Measurements from ENCODE around the gene MCM9. TPM values are rescaled to one million over a fixed set of nuclear protein-coding genes. Genes with fewer than 3 reads are reported as not detected.

The MCM9 gene
- total RNA-seq, 1 experiment from 2014 or later, result 14.4 TPM

DNA sequence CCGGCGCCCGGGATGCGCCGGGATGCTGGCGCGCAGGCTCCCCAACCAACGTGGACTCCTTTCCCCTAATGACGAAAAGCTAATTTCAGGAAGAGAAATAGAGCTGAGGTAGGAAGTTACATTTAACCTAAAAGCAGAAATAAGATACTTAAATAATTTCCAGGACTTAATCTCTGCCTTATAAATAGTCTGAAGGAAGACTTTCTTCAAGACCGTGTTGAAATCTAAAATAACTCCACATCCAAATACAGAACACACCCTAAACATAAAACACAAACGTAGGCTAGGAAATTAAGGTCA, 39.7 kb downstream of the MCM9 start:
- BruUV-seq (replicated peaks), result no TSS peak
- no peaks in the 10 kb centered on the region for H3K4me1 Mint-ChIP-seq (ENCODE audit: low read depth, unreplicated experiment)
- POLR2A ChIA-PET, result no interaction called here

DNA sequence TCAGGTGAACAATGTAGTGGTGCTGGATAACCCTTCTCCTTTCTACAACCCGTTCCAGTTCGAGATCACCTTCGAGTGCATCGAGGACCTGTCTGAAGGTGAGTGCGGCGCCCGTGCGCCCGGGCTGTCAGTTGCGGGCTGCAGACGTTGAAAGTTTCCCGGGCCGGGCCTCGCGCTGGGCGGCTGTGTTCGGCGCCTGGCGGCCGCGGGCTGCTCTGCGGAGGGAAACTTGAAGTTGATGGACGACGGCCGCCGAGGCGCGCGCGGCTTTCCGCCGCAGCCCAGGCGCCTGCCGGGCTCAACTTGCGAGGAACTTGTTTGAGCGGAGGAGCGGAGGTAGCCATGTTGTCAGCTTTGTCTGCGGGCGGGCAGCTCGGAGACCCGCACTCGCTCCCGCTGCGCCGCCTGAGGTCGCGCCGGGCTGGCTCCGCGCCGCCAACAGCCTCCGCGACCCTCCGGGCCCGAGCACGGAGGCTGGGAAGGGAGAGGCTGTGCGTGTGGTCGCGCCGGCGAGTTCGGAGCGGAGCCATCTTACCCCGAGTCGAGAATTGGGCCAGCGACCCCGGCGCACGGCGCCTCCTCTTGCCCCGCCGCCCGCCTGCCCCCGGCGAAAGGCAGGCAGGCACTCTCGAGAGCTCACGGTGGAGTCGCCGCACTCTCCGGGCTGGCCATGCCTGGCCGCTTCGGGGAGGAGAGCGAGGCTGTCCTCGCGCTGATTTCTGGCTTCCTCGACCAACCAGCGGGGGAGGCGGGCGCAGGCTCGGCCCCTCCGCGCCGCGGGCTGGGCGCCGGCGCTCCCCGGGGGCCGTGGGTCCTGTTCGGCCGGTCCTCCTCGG, 40.3 kb downstream of the MCM9 start:
- TSS peak; percentile 55 for BruUV-seq (replicated peaks)
- Mint-ChIP-seq H3K27me3 (ENCODE audit: insufficient read depth, unreplicated experiment) (no peaks in the 10 kb centered on the region), H3K4me3 (ENCODE audit: unreplicated experiment) (peak overlapping the region; percentile 81), H3K4me1 (ENCODE audit: low read depth, unreplicated experiment) (no peaks in the 10 kb centered on the region), H3K9me3 (ENCODE audit: unreplicated experiment) (no peaks in the 10 kb centered on the region), H3K27ac (ENCODE audit: unreplicated experiment) (peak overlapping the region; percentile 98), H3K36me3 (ENCODE audit: insufficient read depth, unreplicated experiment) (peaks cover 26% of the 10 kb centered on the region)
- ChIA-PET POLR2A (interaction anchor here (0.5 kb wide), 1 partner anchor 17 kb away, joined by 3 read pairs; no protein-coding TSS in a partner anchor), CTCF (interaction anchor here (0.6 to 1.1 kb wide), 2 partner anchors 216 to 235 kb away, joined by 3 to 4 read pairs; no protein-coding TSS in a partner anchor)
- TF ChIP-seq, protein P1, sequence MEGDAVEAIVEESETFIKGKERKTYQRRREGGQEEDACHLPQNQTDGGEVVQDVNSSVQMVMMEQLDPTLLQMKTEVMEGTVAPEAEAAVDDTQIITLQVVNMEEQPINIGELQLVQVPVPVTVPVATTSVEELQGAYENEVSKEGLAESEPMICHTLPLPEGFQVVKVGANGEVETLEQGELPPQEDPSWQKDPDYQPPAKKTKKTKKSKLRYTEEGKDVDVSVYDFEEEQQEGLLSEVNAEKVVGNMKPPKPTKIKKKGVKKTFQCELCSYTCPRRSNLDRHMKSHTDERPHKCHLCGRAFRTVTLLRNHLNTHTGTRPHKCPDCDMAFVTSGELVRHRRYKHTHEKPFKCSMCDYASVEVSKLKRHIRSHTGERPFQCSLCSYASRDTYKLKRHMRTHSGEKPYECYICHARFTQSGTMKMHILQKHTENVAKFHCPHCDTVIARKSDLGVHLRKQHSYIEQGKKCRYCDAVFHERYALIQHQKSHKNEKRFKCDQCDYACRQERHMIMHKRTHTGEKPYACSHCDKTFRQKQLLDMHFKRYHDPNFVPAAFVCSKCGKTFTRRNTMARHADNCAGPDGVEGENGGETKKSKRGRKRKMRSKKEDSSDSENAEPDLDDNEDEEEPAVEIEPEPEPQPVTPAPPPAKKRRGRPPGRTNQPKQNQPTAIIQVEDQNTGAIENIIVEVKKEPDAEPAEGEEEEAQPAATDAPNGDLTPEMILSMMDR (IDR thresholded peaks at IDR 0.05; ENCODE audit: insufficient read depth in 1 of 2, low read depth in 1 of 2, low read length in 1 of 2, severe bottlenecking in 1 of 2, unreplicated experiment in 1 of 2), result no peak
- no peaks in the 10 kb centered on the region for H3K36me3 ChIP-seq (ENCODE audit: control insufficient read depth, insufficient read depth, low read length)
- intact Hi-C loops (cut with micrococcal nuclease; ENCODE audit: unreplicated experiment), result loop anchor here (2.0 kb wide), 2 partner anchors 40 to 216 kb away; partner anchors contain the start of gene MCM9
- H3K27me3 ChIP-seq (replicated peaks; ENCODE audit: control insufficient read depth, insufficient read depth, low read length), result no peaks in the 10 kb centered on the region
- H3K4me3 ChIP-seq (ENCODE audit: low read depth, low read length), result peak overlapping the region; percentile 95
- H3K9me3 ChIP-seq, result no peaks in the 10 kb centered on the region
- peak; percentile 48 to 72 for DNase-seq
- peaks cover 6% of the 10 kb centered on the region; the same call in 1 of the 2 replicates for H3K4me1 ChIP-seq

More for the DNA sequence above, 39.7 kb downstream of the MCM9 start:
- intact Hi-C loops (cut with micrococcal nuclease; ENCODE audit: unreplicated experiment), result loop anchor here (2.0 kb wide), 2 partner anchors 40 to 216 kb away; partner anchors contain the start of gene MCM9
- Histone ChIP-seq H3K4me3 (ENCODE audit: low read depth, low read length) (peak overlapping the region; percentile 95), H3K27me3 (replicated peaks; ENCODE audit: control insufficient read depth, insufficient read depth, low read length) (no peaks in the 10 kb centered on the region), H3K4me1 (peaks cover 6% of the 10 kb centered on the region; the same call in 1 of the 2 replicates), H3K9me3 (no peaks in the 10 kb centered on the region), H3K36me3 (ENCODE audit: control insufficient read depth, insufficient read depth, low read length) (no peaks in the 10 kb centered on the region)
- CTCF ChIA-PET, result interaction anchor here (0.6 kb wide), 1 partner anchor 234 kb away, joined by 3 read pairs; no protein-coding TSS in a partner anchor
- Mint-ChIP-seq H3K36me3 (ENCODE audit: insufficient read depth, unreplicated experiment) (peaks cover 31% of the 10 kb centered on the region), H3K4me3 (ENCODE audit: unreplicated experiment) (peak overlapping the region; percentile 81), H3K9me3 (ENCODE audit: unreplicated experiment) (no peaks in the 10 kb centered on the region), H3K27me3 (ENCODE audit: insufficient read depth, unreplicated experiment) (no peaks in the 10 kb centered on the region), H3K27ac (ENCODE audit: unreplicated experiment) (peak overlapping the region; percentile 59)
- TF ChIP-seq, protein P1 (IDR thresholded peaks at IDR 0.05; ENCODE audit: insufficient read depth in 1 of 2, low read depth in 1 of 2, low read length in 1 of 2, severe bottlenecking in 1 of 2, unreplicated experiment in 1 of 2), result no peak
- DNase-seq, result no peak

DNA sequence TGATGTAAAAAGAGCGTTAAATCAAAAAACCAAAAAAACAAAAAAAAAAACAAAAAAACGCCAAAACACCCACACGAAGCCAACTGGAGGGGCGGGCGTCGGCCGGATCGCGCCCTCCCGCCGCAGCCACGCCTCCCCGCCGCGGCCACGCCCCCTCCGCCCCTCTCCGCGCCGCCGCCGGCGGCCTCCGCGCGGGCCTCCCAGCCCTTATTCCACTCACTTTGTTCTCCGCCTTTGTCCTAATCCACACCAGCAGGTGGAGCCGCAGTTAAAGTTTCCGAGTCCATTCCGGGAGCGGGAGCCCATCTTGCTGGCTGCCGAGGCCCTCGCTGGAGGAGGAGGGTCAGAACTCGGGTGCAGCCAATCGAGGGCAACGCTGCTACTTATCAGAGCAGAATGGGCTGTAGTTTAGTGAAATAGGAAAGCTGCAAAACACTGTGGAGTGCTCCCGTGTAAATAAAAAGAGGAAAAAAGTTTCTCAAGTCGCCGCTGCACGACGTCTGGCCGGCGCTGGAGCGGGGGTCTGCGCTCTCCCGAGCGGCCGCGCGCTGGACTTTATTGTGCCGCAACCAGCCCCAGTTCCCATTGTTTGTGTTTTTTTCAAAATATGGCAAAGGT, 41.0 kb downstream of the MCM9 start, which contains the start of gene ASF1A:
Gene ASF1A (plus strand): TSS at position 346 of the 618 bp plus-strand sequence. CDS start 262 bp downstream, at position 608.
- BruUV-seq (replicated peaks), result no TSS peak
- peaks cover 6% of the 10 kb centered on the region; the same call in 1 of the 2 replicates for H3K4me1 ChIP-seq
- TF ChIP-seq, protein P1 (IDR thresholded peaks at IDR 0.05; ENCODE audit: insufficient read depth in 1 of 2, low read depth in 1 of 2, low read length in 1 of 2, severe bottlenecking in 1 of 2, unreplicated experiment in 1 of 2), result peak; percentile 42 to 67
- H3K36me3 ChIP-seq (ENCODE audit: control insufficient read depth, insufficient read depth, low read length), result no peaks in the 10 kb centered on the region
- H3K9me3 ChIP-seq, result no peaks in the 10 kb centered on the region
- no peaks in the 10 kb centered on the region for H3K27me3 Mint-ChIP-seq (ENCODE audit: insufficient read depth, unreplicated experiment)
- no peaks in the 10 kb centered on the region for H3K9me3 Mint-ChIP-seq (ENCODE audit: unreplicated experiment)
- peak within 1 kb of the TSS; percentile 81 for H3K4me3 Mint-ChIP-seq (ENCODE audit: unreplicated experiment)
- peaks cover 20% of the 10 kb centered on the region for H3K36me3 Mint-ChIP-seq (ENCODE audit: insufficient read depth, unreplicated experiment)
- CTCF ChIA-PET, result interaction anchor here (1.1 kb wide), 2 partner anchors 184 to 217 kb away, joined by 3 to 4 read pairs; no protein-coding TSS in a partner anchor
- peak within 1 kb of the TSS; percentile 98 for H3K27ac Mint-ChIP-seq (ENCODE audit: unreplicated experiment)
- no peaks in the 10 kb centered on the region for H3K4me1 Mint-ChIP-seq (ENCODE audit: low read depth, unreplicated experiment)
- H3K27me3 ChIP-seq (replicated peaks; ENCODE audit: control insufficient read depth, insufficient read depth, low read length), result no peaks in the 10 kb centered on the region
- POLR2A ChIA-PET, result interaction anchor here (0.5 kb wide), 1 partner anchor 17 kb away, joined by 3 read pairs; no protein-coding TSS in a partner anchor
- H3K4me3 ChIP-seq (ENCODE audit: low read depth, low read length), result peak within 1 kb of the TSS; percentile 95
- intact Hi-C loops (cut with micrococcal nuclease; ENCODE audit: unreplicated experiment), result loop anchor here (2.0 kb wide), 2 partner anchors 41 to 217 kb away; partner anchors contain the start of gene MCM9
- DNase-seq, result peak; percentile 97 to 98
